Stromal cell of bone marrow (primary cell): ENCODE results near the gene MRPS27.
"Not testable (repeated sequence)": the region's sequence is repeated elsewhere in the genome, so short reads cannot be mapped to it uniquely, and the experiment has no call there.

Experiments
- DNase-seq: peaks from one replicate; pipeline ENCODE4 v3.0.0-alpha.2; 2012; ENCODE audit warnings: low read depth

Gene MRPS27

DNA sequence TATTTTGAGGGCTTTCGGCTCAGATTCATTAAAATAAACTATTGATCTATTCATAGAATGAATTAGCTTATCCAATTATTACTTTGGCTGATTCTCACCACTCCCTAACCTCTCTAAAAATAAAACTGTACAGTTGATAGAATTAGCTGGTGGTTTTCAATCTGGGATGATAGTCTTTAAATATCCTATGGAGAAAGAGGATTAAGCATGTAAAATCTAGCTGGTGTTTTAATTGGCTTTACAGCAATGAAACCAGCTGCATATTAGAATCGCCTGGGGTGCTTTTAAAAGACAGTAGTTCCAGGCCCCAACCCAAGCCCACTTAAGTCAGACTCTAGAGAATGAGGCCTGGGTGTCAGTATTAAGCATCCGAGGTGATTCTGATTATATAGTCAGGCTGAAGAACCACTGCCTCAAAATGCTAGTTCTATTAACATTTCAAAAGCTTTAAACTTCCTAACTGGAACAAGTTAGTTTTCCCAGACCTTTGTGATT is 117.7 kb downstream of the MRPS27 start:
- no peak for DNase-seq

- no peak for DNase-seq
These were observed 120.4 kb downstream of the MRPS27 start for GRCh38 chr5:72199681-72200080.

GRCh38 chr5:72197393-72197792 is 122.6 kb downstream of the MRPS27 start:
- no peak for DNase-seq

DNA sequence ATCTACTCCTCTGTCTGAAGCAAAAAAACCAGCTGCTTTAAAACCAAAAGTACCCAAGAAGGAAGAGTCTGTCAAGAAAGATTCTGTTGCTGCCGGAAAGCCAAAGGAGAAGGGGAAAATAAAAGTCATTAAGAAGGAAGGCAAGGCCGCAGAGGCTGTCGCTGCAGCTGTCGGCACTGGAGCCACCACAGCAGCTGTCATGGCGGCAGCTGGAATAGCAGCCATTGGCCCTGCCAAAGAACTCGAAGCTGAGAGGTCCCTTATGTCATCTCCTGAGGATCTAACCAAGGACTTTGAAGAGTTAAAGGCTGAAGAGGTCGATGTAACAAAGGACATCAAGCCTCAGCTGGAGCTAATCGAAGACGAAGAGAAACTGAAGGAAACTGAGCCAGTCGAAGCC is 124.5 kb downstream of the MRPS27 start:
- DNase-seq = no peak

DNA sequence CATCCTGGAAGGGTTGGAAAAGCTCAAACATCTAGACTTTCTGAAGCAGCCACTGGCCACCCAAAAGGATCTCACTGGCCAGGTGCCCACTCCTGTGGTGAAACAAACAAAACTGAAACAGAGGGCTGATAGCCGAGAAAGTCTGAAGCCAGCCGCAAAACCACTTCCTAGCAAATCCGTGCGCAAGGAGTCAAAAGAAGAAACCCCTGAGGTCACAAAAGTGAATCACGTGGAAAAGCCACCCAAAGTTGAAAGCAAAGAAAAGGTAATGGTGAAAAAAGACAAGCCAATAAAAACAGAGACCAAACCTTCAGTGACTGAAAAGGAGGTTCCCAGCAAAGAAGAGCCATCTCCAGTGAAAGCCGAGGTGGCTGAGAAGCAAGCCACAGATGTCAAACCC is 125.2 kb downstream of the MRPS27 start:
- no peak for DNase-seq

DNA sequence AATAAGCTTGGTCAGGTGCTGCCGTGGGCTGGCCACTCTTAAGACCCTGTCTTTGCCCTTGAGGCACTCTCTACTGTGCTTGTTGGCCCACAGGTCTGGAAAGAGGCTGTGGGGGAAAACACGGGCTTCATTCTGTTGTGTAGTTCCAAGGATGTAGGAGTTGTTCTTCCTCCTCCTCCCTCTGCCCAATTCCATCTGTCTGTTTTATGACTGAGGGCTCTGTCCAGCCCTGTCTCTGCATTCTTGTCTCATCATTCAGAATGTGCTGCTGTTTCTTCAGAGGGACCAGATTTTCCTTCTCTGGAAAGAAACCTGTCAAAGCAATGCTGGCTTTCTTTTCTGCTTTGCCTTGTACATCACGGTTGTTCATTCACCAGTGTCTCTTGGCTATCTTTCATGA is 128.6 kb downstream of the MRPS27 start:
- DNase-seq = no peak

GRCh38 chr5:72189146-72189545 is 130.9 kb downstream of the MRPS27 start:
- DNase-seq = peak; percentile 28

GRCh38 chr5:72188166-72188565 is 131.9 kb downstream of the MRPS27 start:
- no peak for DNase-seq

- no peak for DNase-seq
These were observed 132.5 kb downstream of the MRPS27 start for GRCh38 chr5:72187388-72188075.

GRCh38 chr5:72185496-72186329 is 134.3 kb downstream of the MRPS27 start:
- DNase-seq = no peak

GRCh38 chr5:72184408-72184807 is 135.6 kb downstream of the MRPS27 start:
- DNase-seq = no peak

DNA sequence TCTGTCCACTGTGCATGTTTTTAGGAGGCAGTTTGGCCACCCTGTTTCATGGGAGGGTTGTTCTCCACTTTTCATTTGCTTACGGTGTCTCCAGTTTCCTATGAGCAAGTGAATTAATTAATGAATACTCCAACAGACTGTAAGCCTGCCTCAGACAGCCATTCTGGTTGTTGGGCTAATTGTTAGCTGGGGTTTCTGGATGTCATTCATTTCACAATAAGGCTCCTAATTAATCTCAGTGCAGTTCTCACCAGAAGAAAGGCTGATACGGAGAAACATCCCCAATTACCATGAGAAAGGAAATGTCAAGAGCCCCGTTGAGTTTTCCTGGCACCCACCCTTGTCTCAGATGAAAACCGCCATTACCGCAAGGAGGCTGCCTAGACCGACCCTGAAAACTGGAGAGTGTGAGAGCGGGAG is 136.9 kb downstream of the MRPS27 start:
- no peak for DNase-seq

DNA sequence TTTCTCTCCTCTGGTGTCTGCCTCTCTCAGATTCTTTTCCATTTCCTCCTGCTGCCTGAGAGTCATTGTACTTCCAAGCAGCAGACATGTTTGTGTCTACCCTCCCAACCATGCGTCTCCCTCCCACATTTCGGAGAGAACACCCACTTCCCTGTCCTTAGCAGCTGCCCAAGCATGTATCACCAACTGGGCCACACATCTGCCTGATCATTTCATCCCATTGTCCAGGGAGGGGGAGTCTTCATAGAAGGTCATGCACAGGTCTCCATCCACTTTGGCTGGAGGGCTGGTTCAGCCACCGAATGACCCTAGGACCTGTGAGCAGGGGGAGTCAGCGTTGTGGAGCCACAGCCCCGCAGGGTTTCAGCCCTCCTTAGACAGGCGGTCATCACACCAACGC is 137.4 kb downstream of the MRPS27 start:
- DNase-seq = no peak

- no peak for DNase-seq
These were observed 139.1 kb downstream of the MRPS27 start for GRCh38 chr5:72180925-72181324.

DNA sequence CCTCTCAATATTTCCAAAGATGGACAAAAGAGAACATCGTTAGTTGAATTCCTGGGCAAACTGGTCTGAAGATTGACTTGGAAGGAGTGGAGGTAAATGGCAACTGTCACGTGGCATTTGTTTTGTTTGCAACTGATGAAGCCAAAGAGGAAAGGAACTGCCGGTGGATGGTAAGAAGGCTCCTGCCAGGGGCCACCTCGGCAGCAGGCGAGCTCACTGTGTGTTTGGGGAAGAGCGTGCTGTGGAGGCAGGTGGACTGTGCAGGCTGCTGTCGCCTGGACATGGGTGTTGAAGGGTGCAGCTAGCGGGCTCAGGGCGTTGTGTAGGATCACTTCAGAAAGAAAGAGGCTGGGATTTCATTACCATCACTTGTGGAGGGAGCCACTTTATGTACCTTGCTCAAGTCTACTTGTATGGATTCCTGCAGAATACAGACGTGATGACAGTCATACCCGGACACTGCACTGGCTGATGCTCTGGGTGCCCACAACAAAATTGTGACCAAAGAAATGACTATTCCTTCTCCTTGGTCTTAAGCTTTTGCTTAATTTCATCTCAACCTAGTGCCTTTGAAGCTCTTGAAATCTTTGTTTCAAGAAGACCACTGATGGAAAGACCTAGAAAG is 140.1 kb downstream of the MRPS27 start:
- no peak for DNase-seq

GRCh38 chr5:72179028-72179815 is 140.8 kb downstream of the MRPS27 start:
- peak; percentile 86 for DNase-seq

DNA sequence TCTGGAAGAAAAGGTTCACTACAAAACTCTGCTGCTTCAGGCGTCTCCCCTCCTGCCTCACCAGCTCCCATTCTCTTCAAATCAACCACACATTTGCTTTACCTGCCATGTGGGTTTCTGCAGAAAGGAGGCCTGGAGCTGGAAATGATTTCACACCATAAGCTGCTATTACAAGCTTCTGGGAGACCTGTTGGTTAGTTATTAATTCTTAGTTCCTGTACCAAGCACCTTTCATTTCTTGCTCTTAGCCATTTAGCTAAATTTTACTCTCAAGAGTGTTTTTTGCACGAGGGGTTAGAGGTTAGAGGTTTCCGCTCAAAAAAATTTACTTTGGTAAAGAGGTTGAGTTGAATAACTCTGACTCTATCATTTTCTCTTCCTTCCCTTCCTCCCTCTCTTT is 142.5 kb downstream of the MRPS27 start:
- no peak for DNase-seq

DNA sequence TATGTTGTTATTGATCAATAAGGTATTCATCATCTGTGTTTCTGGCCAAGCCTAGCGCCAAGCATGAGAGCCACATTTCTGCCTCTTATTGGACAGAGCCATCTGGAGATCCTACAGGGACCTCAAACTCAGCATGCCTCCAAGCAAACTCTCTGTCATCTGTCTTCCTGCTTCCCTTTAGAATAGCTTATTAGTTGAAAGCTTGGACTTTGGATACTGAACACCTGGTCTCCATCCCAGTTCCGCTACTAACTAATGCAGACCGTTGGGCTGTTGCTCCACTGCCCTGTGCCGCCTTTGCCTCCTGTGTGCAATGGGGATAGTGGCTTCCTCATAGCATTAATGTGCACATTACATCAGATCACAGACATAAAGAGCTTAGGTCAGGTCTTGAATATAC is 147.3 kb downstream of the MRPS27 start:
- no peak for DNase-seq

- DNase-seq = no peak
These were observed 148.4 kb downstream of the MRPS27 start for GRCh38 chr5:72171667-72172066.

DNA sequence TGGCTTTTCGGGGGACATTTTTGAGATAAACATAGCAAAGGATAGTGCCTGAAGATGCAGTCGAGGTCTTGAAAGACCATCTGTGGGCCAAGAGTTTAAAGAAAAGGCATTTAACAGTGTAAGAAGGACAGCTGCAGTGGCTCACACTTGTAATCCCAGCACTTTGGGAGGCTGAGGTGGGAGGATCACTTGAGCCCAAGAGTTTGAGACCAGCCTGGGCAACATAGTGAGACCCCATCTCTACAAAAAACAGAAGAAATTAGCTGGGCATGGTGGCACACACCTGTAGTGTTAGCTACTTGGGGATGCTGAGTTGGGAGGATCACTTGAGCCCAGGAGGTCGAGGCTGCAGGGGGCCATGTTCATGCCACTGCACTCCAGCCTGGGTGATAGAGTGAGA is 148.9 kb downstream of the MRPS27 start:
- DNase-seq = not testable (repeated sequence)

DNA sequence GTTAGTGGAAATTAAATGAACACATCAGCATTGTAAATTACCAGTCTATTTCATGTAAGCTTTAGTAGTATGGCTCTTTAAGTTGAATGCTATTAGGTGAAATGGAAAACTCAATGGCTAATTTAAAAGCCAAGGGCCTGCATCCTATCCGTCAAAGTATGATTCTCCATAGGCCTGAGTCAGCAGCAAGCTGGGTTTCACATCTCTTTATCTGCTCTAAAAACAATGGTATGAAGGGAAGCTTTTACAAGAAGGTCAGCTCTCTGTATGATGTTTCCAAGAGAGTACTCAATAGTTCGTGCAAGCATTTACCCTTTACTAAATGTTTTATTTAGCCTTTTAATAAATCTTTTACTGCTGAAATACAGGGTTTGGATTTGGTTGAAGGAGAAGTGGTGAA is 149.9 kb downstream of the MRPS27 start:
- no peak for DNase-seq
